ELF-1 (cell line): ENCODE results near the gene IFT27.

Source experiments
- DNase-seq: peaks from one replicate; pipeline ENCODE4 v3.0.0-alpha.2; 2016; ENCODE audit warnings: low read depth, low spot score

IFT27 gene

GRCh38 chr22:36797374-36797773 lies 21.5 kb upstream of the IFT27 start:
- no peak for DNase-seq

- no peak for DNase-seq
Observed at GRCh38 chr22:36796552-36797175, 20.7 kb upstream of the IFT27 start.

DNA sequence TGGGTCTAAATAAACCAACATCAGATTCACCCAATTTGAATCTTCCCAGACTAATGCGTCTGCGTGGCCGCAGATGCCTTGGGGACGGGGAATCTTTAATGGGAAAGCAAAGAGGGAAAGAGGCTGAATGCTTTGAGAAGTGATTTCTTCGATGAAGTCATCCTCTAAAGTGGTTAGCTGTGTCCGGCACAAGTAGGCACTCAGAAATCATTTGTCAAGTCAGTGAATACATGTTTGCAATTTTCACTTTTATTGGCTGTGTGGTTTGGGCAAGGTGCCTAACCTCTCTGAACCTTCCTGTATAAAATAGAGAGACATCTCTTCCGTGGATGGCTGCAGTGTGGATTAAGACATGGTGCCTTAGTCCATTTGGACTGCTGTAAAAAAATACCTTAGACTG lies 19.7 kb upstream of the IFT27 start:
- DNase-seq, result no peak

DNA sequence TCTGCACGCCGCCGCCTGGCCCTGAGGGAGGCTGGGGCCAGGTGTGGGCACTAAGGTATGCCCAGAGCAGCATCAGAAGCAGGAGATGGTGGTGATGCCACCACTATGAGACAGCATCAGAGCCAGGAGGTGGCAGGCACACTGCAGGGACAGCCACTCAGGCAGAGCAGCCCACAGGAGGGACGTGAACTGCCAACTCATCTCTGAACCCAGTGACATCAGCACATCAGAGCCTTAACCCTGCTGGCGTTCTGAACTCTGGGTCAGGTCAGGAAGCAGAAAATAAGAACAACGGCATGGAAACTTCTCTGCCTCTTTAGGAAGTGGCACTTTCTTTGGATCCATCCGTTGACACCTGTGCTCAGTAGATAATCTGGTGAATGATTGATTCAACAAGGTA lies 14.7 kb upstream of the IFT27 start:
- no peak for DNase-seq

GRCh38 chr22:36787204-36787988 lies 11.5 kb upstream of the IFT27 start:
- DNase-seq, result no peak

GRCh38 chr22:36783743-36784142 lies 7.8 kb upstream of the IFT27 start:
- DNase-seq, result no peak

- DNase-seq, result peak; percentile 97
Observed at GRCh38 chr22:36781656-36782627, 6.0 kb upstream of the IFT27 start.

GRCh38 chr22:36778020-36778419 lies 2.1 kb upstream of the IFT27 start:
- DNase-seq, result no peak

- no peak for DNase-seq
Observed at GRCh38 chr22:36776722-36777121, 803 bp upstream of the IFT27 start.

DNA sequence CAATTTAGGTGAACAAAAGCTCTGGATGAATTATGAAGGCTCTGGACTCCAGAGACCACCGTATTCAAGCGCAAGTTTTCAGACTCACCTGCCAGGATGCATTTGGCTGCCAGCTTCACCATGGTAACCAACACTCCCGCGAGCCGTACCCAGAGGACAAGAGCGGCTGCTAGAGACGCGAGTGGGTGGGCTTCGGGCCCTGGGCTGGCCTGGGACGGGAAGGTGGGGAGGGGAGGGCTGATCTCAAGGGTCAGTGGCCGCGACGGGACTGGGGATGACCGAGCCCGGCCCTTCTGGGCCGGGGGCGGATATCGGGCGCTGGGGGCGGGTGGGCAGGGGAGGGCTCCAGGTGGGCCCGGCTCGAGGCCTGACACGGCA lies 344 bp downstream of the IFT27 start:
- no peak for DNase-seq

DNA sequence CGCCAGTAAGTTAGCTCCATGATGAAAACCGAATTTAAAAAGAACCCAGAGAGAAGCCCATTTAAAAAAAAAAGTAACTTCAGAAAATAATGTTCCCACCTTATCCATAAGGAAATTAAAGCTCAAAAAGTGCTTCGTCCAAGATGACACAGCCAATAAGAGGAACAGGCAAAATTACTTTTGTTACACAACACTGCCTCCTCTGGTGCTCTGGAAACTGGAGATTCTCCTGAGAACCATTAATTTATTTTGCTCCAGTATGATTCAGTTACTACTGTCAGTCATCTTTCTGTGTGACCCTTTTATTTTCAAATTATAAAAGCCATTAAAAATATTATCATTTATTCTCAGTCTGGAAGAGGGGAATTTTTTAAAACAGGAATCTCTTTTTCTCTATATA lies 2.0 kb downstream of the IFT27 start:
- no peak for DNase-seq

- no peak for DNase-seq
Observed at GRCh38 chr22:36772451-36772850, 3.5 kb downstream of the IFT27 start.

DNA sequence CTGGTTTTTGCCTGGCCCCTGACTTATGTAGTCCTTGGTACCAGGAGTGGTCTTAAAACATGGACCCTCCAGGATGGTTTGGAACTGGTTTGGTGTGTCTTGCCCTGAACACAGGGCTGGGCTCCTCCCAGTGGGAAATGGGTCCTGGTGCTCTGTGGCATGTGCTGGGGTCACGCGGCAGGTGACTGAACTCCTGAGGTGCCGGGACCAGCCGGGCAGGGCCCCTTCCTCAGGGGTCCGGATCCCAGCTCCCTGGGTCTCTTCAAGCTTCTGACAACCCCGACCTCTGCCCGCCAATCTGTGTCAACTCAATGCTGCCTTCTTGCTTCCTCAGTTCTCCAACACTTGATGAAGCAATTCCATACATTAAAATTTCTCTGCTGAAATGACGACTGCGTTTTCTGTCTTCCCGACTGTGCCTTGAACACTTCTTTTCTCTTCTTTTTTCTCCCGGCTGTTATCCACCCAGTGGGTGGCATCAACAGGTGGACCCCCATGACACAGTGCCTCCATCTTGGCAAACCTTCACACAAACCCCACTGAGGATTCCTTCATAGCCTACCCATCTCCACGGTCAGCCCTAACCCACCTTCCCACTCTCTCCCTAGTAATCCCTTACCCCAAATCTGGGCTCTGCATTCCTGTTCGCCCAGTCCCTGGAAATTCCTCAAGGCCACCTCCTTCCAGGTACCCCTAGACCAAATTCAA lies 4.4 kb downstream of the IFT27 start:
- DNase-seq, result no peak

- peak; percentile 57 for DNase-seq
Observed at GRCh38 chr22:36770513-36771231, 5.2 kb downstream of the IFT27 start.

- DNase-seq, result no peak
Observed at GRCh38 chr22:36769541-36770512, 6.1 kb downstream of the IFT27 start.

GRCh38 chr22:36768616-36769015 lies 7.3 kb downstream of the IFT27 start:
- DNase-seq, result no peak

GRCh38 chr22:36768141-36768540 lies 7.8 kb downstream of the IFT27 start:
- no peak for DNase-seq

DNA sequence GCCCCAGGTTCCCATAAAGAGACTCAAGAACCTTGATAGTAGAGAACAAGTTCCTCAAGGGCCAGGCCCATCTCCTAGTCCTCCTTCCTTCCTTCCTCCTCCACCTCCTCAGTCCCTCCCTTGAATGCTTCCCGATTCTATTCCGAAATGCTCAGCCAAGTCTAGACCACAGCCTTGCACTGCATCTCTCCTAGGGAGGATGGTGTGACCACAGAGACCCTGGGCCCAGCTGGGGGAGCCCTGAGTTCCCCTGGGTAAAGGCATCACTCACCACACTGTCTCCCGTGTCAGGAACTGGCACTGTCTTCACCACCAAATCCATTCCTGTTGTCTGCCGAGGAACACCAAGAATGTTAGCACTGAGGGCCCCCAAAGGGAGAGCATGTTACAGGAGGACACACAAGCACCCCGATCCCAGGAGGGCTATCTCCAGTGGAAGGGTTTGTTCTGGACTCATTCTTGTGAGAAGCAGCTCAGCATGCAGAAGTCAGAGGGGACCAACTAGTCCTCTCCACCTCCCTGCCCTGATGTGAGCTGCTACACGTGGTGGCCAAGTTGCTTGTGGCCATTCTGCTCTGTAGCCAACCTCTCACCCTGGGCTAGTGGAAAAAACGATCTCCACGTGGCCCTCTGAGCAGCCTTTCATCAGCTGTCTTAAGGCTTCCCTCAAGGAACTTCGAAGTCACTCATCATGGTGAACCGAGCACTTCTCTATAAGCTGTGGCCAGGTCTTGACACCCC lies 8.7 kb downstream of the IFT27 start:
- DNase-seq, result no peak

DNA sequence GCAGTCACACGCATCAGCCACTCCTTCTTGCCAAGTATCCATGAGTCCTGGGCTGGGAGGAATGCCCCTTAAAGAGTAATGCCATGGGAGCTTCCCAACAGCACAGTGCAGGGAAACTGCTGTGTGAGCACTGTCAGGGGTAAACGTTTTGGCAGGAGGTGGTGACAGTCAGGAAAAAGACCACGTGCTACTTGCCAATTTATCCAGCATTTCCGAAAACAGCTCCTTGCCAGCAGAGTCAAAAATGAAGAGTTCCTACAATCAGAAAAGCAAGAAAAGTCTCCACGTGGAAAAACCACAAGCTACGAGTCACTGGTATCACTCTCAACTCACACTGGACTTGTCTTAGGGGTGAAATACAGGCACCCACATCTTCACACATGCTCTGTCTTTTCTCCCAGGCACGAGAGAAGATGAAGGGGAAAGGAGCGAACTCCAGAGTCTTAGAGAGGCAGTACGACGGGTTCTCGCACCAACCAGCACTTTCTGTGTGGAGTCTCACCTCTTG lies 9.9 kb downstream of the IFT27 start:
- no peak for DNase-seq
